HG03469 (cell line): ENCODE data around the gene PRKCB.

ENCODE experiments used
- ATAC-seq: cut with Tn5 transposase; IDR thresholded peaks from one replicate; pipeline ENCODE4 v1.9.1; 2021; ENCODE audit warnings: mild to moderate bottlenecking, moderate library complexity, moderate number of reproducible peaks; ENCODE audit not compliant: unreplicated experiment

PRKCB gene

DNA sequence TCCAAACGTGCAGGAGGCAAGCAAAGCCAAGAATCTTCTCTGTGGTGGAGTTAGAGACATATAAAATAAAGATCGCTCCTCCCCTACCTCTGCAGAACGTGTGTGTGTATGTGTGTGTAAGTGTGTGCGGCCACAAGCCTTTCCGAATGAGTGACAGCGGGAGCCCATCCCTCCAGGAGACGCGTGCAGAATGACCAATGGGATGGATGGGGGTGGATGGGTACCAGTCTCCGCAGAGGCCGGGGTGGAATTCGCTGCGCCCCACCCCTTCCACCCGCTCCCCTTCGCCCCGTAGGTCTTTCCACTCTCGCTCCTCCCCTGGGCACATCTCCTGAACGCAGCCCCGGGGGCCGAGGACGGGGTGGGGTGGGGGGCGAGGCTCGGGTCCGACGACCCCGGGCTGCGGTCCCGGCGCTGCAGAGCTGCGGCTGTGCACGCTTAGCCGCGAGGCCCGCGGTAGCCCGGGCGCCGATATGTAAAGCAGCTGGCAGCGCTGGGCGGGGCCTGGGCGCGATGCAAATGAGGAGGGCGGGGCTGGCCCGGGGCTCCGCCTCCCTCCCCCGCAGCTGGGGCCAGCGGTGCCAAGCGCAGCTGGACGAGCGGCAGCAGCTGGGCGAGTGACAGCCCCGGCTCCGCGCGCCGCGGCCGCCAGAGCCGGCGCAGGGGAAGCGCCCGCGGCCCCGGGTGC lies at the start of gene PRKCB:
Gene PRKCB (plus strand): TSS at position 594 of the 688 bp plus-strand sequence.
- peak; percentile 61 for ATAC-seq

DNA sequence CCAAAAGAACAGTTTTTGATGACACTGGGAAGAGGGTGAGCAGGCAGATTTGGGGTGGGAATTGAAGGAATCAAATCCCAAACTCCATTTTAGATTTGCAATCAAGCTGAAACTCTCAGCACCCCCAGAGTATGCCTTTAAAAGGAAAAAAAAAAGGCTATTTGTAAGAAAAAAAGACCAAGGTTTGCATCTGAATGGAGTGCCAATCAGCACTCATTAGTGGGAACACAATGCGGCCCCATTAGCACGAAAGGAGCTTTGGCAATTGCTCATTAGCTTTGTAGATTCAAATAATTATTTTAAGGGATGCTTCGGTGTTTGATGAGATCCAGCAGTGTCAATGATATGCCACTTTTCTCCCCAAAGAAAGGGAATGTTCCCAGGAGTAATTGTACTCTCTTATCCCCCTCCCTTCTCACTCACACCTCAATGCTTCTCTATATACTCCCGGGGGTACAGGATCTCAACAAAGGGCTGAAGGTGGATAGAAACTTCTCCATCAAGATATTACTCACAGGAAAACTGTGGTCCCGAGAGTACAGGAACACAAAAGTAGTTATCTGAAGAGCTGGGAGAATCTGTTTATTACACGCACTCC lies 48.7 kb upstream of the PRKCB start:
- ATAC-seq, result no peak

DNA sequence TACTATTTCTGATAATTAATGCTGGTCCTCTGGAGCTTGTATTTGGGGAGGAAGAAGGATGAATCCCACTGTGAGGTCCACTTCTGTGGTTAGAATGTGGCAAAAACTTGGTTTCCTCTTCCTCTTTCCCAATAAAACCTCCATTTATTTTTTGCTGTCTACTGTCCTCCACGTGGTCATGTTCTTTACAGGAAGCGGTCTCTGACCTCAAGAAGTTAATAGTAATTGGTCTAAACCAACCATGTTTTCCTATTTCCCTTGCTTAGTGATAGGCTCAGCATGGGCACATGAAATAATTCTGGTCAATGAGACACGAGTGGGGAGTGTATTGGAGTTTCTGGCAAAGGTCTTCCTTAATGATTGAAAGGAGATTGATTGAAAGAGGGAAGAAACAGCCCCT lies 47.1 kb upstream of the PRKCB start:
- ATAC-seq, result no peak

GRCh38 chr16:23795378-23795777 lies 40.4 kb upstream of the PRKCB start:
- ATAC-seq, result no peak

DNA sequence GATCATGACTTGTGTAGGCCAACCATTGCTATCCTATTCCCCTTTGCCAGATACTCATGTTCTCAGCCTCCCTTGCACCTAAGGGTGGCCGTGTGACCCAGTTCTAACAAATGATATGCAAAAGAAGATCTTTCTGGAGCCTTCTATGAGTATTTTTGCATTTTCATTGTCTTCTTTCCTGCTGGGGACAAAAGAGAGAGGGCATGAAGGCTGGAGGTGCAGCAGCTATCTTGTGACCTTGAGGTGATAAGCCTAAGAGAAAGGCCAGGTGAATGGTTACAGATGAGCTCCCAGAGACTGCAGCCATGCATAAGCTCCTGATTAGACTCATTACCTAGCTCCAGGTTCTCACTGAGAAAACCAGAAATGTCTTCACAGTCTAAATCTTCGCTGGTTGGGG lies 38.8 kb upstream of the PRKCB start:
- no peak for ATAC-seq

DNA sequence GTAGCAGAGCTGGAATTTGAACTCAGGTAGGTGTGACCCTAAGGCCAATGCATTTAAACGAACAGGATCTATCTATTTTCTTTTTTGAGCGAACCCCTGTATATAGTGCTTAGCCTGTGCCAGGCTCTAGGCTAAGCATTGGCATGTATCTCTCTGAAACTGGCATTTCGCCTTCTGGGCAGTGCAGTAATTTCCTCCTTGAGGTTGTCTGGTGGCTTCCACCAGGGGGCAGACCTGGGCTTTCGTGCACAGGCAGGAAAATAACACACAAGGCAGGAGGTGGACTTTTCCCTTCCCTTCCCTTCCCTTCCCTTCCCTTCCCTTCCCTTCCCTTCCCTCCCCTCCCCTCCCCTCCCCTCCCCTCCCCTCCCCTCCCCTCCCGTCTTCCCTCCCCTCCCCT lies 34.4 kb upstream of the PRKCB start:
- ATAC-seq, result no peak

GRCh38 chr16:23802776-23803175 lies 33.0 kb upstream of the PRKCB start:
- no peak for ATAC-seq

DNA sequence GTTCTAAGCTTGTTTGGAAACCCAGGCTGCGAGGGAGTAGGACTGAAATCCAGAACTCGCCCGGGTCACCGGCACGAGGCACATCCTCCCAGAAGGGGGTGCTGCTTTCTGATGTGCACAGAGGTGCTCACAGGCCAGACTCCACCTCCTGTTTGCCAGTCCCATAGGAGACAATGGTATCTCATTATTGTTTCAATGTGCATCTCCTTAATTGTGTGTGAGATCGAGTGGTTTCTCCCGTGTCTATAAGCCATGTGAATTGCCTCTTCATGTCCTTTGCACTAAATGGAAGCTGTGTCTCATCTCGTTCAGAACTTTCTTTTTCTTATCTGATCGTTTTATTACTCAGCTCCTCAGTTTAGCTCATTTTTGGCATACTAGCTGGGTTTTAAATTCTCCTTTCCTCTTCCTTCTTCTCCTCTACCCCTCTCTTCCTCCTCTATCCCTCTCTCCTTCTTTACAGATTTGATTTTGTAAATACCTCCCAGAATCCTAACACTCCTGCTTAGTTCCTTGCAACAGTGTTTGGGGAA lies 32.1 kb upstream of the PRKCB start:
- no peak for ATAC-seq

DNA sequence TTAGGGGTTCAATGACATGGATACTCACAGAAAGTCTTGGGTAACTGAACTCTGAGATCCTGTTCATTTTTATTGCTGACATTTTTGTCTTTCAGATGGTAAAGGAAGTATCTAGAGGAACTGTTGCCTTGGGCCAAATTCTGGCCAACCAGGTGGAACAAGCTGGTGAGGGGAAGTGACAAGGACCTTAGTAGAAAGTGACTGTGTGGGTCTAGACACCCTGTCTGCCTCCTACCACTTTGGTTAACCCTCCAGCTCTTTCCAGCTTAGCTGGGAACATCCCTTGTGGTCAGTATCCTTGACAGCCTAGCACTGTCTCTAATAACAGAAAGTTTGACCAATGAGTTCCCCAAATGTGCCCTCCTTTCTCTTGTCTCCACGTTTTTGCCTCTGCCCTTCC lies 28.8 kb upstream of the PRKCB start:
- no peak for ATAC-seq

GRCh38 chr16:23821467-23821866 lies 14.3 kb upstream of the PRKCB start:
- no peak for ATAC-seq

GRCh38 chr16:23821875-23822688 lies 13.7 kb upstream of the PRKCB start:
- no peak for ATAC-seq

- ATAC-seq, result no peak
Observed at GRCh38 chr16:23823475-23824384, 12.1 kb upstream of the PRKCB start.

GRCh38 chr16:23824909-23825308 lies 10.9 kb upstream of the PRKCB start:
- ATAC-seq, result no peak

DNA sequence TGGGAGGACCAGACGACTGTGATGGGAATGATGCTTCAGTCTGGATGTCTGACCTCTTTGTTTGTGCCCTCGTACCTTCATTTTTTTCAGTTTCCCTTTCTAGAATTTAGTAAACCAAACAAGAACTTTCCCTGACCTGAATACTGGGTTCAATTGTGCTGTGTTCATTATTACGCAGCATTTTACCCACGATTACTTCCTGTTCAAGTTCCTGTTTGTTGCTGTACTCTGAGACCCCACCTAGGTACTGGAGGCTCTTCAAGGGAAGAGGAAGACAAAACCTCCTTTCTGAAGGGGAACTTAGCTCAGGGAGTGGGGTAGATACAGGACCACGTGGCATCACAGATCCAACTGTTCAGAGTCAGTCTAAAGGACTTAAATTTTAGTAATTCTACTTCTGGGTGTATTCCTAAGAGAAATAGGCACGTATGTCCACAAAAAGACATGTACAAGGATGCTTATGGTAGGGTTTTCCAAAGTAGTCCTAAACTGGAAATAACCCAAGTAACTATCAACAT lies 9.2 kb upstream of the PRKCB start:
- no peak for ATAC-seq

DNA sequence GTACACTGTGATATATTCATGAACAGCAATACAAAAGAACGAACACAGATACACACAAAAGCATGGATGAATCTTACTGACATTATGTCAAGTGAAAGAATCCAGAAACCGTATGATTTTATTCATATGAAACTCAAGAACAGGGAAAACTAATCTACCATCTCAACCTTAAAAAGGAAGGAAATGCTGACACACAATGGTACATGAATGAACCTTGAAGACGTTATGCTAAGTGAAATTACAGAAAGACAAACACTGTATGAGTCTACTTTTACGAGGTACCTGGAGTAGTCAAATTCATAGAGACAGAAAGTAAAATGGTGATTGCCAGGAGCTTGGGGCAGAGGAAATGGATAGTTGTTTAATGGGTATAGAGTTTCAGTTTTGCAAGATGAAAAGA lies 8.7 kb upstream of the PRKCB start:
- ATAC-seq, result no peak

GRCh38 chr16:23829454-23829853 lies 6.3 kb upstream of the PRKCB start:
- ATAC-seq, result no peak

- no peak for ATAC-seq
Observed at GRCh38 chr16:23830276-23830675, 5.5 kb upstream of the PRKCB start.

GRCh38 chr16:23832882-23833281 lies 2.9 kb upstream of the PRKCB start:
- ATAC-seq, result no peak

- no peak for ATAC-seq
Observed at GRCh38 chr16:23833504-23833903, 2.3 kb upstream of the PRKCB start.

DNA sequence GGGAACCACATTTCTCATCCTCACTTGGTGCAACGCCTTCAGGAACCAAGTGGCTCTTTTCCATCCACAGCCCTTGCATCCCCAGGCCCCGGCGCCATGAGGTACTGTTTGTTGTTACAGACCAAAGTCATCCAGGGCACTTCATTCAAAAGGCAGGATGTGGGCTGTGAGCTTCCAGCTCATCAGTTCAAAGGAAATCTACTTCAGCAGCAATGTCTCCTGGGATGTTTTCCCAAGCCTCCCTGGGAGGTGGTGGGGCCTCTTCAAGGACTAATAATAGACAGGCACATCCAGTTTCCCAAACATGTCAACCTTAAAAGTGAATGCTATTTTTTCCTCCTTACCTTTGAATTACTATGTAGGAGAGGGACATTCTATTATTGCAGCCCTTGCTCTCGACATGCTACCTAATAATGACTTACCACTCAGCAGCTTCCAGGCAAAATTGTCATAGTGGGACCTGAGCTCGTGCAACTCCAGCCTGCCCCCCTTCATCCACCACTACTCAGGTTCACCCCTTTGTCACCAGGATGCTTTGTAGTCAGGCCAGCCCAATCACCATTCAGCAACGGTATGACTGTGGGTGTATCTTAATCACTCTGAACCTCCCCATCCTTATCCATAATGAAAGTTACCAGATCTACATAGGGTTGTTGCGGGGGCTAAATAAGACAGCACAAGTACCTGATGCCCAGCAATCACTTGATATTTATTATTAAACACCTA lies 1.7 kb upstream of the PRKCB start:
- ATAC-seq, result no peak
